Measurements from ENCODE around the gene LIPG. TPM values are rescaled to one million over a fixed set of nuclear protein-coding genes. Genes with fewer than 3 reads are reported as not detected.

The LIPG gene
- total RNA-seq, 1 experiment from 2014 or later = 6.8 TPM

DNA sequence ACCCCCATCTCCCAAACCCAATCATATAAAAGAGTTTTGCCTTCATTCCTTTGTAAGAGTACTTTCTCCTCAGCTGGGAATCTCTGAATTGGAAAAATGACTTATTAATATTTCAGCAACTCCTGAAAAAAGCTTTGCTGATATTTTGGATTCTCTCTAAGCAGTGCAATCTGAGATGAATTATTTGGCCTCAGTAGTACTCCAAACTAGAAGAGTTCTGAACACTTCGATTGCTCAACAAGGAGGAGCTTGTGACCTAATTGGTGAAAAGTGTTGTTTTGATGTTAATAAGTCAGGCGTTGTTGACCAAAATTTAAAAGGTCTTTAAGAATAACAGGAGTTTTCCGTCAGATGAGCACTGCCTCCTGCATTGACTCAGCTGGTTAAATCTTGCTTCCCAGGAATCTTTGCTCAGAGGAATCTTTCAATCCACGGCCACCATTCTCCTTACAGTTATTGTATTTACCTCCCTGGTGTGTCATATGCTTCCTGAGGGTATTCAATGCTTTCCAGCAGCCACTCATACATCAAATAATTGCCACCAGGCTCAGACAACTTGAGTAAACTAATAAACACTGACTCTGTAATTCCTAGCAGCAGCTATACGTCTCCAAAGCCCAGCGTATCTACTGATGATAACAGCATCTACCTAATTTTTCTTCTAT, 24.5 kb upstream of the LIPG start:
- peaks cover 15% of the 10 kb centered on the region for H3K9me3 Mint-ChIP-seq
- CTCF ChIA-PET = no interaction called here
- H3K27me3 Mint-ChIP-seq (ENCODE audit: low read depth) = no peaks in the 10 kb centered on the region
- H3K36me3 Mint-ChIP-seq = peaks cover 14% of the 10 kb centered on the region
- no peak for DNase-seq (ENCODE audit: low spot score)
- H3K4me1 Mint-ChIP-seq = peaks cover 30% of the 10 kb centered on the region
- ATAC-seq = no peak
- no peak overlapping the region for H3K27ac Mint-ChIP-seq
- TF ChIP-seq STAT6 (CRISPR knock-in tag; conservative IDR thresholded peaks at IDR 0.05; ENCODE audit: low read depth) (no peak), TP53 (CRISPR knock-in tag; IDR thresholded peaks at IDR 0.05) (no peak), ZNF671 (CRISPR knock-in tag; IDR thresholded peaks at IDR 0.05) (no peak), GRHL2 (CRISPR knock-in tag; IDR thresholded peaks at IDR 0.05; ENCODE audit: insufficient replicate concordance, severe bottlenecking) (no peak), JAZF1 (CRISPR knock-in tag; IDR thresholded peaks at IDR 0.05) (no peak)
- TF ChIP-seq, protein P1, sequence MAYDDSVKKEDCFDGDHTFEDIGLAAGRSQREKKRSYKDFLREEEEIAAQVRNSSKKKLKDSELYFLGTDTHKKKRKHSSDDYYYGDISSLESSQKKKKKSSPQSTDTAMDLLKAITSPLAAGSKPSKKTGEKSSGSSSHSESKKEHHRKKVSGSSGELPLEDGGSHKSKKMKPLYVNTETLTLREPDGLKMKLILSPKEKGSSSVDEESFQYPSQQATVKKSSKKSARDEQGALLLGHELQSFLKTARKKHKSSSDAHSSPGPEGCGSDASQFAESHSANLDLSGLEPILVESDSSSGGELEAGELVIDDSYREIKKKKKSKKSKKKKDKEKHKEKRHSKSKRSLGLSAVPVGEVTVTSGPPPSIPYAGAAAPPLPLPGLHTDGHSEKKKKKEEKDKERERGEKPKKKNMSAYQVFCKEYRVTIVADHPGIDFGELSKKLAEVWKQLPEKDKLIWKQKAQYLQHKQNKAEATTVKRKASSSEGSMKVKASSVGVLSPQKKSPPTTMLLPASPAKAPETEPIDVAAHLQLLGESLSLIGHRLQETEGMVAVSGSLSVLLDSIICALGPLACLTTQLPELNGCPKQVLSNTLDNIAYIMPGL (CRISPR knock-in tag; IDR thresholded peaks at IDR 0.05) = no peak
- TF ChIP-seq, protein P2, sequence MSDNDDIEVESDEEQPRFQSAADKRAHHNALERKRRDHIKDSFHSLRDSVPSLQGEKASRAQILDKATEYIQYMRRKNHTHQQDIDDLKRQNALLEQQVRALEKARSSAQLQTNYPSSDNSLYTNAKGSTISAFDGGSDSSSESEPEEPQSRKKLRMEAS (CRISPR knock-in tag; IDR thresholded peaks at IDR 0.05) = no peak
- POLR2A ChIA-PET = no interaction called here
- H3K4me3 Mint-ChIP-seq = no peak overlapping the region

DNA sequence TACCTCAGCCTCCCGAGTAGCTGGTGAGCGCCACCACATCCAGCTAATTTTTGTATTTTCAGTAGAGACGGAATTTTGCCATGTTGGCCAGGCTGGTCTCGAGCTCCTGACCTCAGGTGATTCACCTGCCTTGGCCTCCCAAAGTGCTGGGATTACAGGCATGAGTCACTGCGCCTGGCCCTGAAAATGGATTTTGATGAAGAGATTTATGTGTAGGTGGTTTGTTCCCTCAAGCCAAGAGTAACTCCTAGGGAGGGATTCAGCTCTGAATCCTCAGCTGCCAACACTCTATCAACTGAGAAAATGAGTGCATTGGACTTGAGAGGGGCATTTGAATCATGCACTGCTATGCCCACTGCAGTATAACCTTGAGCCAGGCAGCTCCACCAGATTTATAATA, 17.5 kb upstream of the LIPG start:
- Mint-ChIP-seq H3K27ac (no peak overlapping the region), H3K4me1 (peaks cover 20% of the 10 kb centered on the region), H3K9me3 (no peaks in the 10 kb centered on the region), H3K4me3 (no peak overlapping the region), H3K36me3 (no peaks in the 10 kb centered on the region), H3K27me3 (ENCODE audit: low read depth) (no peaks in the 10 kb centered on the region)
- TF ChIP-seq JAZF1 (CRISPR knock-in tag; IDR thresholded peaks at IDR 0.05) = no peak
- no peak for ATAC-seq
- POLR2A ChIA-PET = no interaction called here
- no peak for DNase-seq (ENCODE audit: low spot score)
- CTCF ChIA-PET = interaction anchor here (0.9 to 1.2 kb wide), 2 partner anchors 31 to 44 kb away, joined by 3 read pairs; no protein-coding TSS in a partner anchor

GRCh38 chr18:49546278-49546677, 15.6 kb upstream of the LIPG start:
- ChIA-PET POLR2A (no interaction called here), CTCF (no interaction called here)
- Mint-ChIP-seq H3K36me3 (peaks cover 4% of the 10 kb centered on the region), H3K4me1 (peaks cover 15% of the 10 kb centered on the region), H3K27me3 (ENCODE audit: low read depth) (no peaks in the 10 kb centered on the region), H3K9me3 (peaks cover 4% of the 10 kb centered on the region), H3K4me3 (no peak overlapping the region), H3K27ac (no peak overlapping the region)
- ATAC-seq = no peak
- no peak for DNase-seq (ENCODE audit: low spot score)
- no peak for TF ChIP-seq USF1 (CRISPR knock-in tag; IDR thresholded peaks at IDR 0.05)
- no peak for TF ChIP-seq ATF1 (CRISPR knock-in tag; IDR thresholded peaks at IDR 0.05)
- TF ChIP-seq, protein P1 (CRISPR knock-in tag; IDR thresholded peaks at IDR 0.05) = no peak
- TF ChIP-seq, protein P3, sequence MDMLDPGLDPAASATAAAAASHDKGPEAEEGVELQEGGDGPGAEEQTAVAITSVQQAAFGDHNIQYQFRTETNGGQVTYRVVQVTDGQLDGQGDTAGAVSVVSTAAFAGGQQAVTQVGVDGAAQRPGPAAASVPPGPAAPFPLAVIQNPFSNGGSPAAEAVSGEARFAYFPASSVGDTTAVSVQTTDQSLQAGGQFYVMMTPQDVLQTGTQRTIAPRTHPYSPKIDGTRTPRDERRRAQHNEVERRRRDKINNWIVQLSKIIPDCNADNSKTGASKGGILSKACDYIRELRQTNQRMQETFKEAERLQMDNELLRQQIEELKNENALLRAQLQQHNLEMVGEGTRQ (CRISPR knock-in tag; IDR thresholded peaks at IDR 0.05) = no peak
- TF ChIP-seq, protein P4, sequence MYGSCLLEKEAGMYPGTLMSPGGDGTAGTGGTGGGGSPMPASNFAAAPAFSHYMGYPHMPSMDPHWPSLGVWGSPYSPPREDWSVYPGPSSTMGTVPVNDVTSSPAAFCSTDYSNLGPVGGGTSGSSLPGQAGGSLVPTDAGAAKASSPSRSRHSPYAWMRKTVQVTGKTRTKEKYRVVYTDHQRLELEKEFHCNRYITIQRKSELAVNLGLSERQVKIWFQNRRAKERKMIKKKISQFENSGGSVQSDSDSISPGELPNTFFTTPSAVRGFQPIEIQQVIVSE (CRISPR knock-in tag; IDR thresholded peaks at IDR 0.05; ENCODE audit: borderline replicate concordance) = no peak
- TF ChIP-seq, protein P5, sequence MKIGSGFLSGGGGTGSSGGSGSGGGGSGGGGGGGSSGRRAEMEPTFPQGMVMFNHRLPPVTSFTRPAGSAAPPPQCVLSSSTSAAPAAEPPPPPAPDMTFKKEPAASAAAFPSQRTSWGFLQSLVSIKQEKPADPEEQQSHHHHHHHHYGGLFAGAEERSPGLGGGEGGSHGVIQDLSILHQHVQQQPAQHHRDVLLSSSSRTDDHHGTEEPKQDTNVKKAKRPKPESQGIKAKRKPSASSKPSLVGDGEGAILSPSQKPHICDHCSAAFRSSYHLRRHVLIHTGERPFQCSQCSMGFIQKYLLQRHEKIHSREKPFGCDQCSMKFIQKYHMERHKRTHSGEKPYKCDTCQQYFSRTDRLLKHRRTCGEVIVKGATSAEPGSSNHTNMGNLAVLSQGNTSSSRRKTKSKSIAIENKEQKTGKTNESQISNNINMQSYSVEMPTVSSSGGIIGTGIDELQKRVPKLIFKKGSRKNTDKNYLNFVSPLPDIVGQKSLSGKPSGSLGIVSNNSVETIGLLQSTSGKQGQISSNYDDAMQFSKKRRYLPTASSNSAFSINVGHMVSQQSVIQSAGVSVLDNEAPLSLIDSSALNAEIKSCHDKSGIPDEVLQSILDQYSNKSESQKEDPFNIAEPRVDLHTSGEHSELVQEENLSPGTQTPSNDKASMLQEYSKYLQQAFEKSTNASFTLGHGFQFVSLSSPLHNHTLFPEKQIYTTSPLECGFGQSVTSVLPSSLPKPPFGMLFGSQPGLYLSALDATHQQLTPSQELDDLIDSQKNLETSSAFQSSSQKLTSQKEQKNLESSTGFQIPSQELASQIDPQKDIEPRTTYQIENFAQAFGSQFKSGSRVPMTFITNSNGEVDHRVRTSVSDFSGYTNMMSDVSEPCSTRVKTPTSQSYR (CRISPR knock-in tag; IDR thresholded peaks at IDR 0.05) = no peak
- TF ChIP-seq PRDM15 (CRISPR knock-in tag; IDR thresholded peaks at IDR 0.05) = no peak
- no peak for TF ChIP-seq ZNF396 (CRISPR knock-in tag; IDR thresholded peaks at IDR 0.05; ENCODE audit: borderline replicate concordance)
